GM12892 (cell line): Measurements from ENCODE around the gene NHLRC1.

Experiments
- POLR2A ChIP-seq: IDR thresholded peaks from 2 replicates; pipeline ENCODE4 v1.6.1; 2011; ENCODE audit warnings: low read depth, low read length, control low read depth
- POLR2AphosphoS5 ChIP-seq: IDR thresholded peaks from 2 replicates; pipeline ENCODE4 v1.6.1; 2011; ENCODE audit warnings: low read depth, low read length, control low read depth
- TAF1 ChIP-seq: IDR thresholded peaks from 2 replicates; pipeline ENCODE4 v1.6.1; 2011; ENCODE audit warnings: low read depth, mild to moderate bottlenecking, control low read depth, low read length, borderline replicate concordance

- TF ChIP-seq POLR2A (no peak), POLR2AphosphoS5 (no peak), TAF1 (no peak)
Observed at GRCh38 chr6:18132346-18132745, 9.9 kb upstream of the NHLRC1 start.
